Muscle of back (tissue), 13 donors: ENCODE measurements around the gene TXNRD1. TPM values are rescaled to one million over a fixed set of nuclear protein-coding genes. Genes with fewer than 3 reads are reported as not detected.
"Not testable (repeated sequence)": the region's sequence is repeated elsewhere in the genome, so short reads cannot be mapped to it uniquely, and the experiment has no call there.

Experiments used
- DNase-seq, 3 donors: peaks; one replicate each; pipeline versions ENCODE4 v3.0.0 to v3.0.0-alpha.2; 2013
- long read RNA-seq, 9 donors: transcript quantifications; one replicate each; lab custom pipeline, GENCODE V29; 2026
- polyA plus RNA-seq, 10 donors: library from polyadenylated mRNA; unstranded; fragments of 120-200 nt; gene quantifications; one replicate each; pipeline ENCODE4 v1.2.1, GENCODE V29; 2013; ENCODE audit not compliant: insufficient read length in 10 of 10

The TXNRD1 gene
- polyA plus RNA-seq = 10 to 100 TPM; 31.4 to 46.6 (median 39.8) TPM
- long read RNA-seq, donor 1, partial matches to known transcripts = 0 of 3 reads
- long read RNA-seq, donor 1, other reads (novel, unspliced or antisense) = 0 of 3 reads
- long read RNA-seq, donor 2, partial matches to known transcripts = 0 of 4 reads
- long read RNA-seq, donor 2, other reads (novel, unspliced or antisense) = 0 of 4 reads
- long read RNA-seq, donor 3 = 0 reads
- long read RNA-seq, donor 4, partial matches to known transcripts = 0 of 11 reads
- long read RNA-seq, donor 4, other reads (novel, unspliced or antisense) = 6 of 11 reads
- long read RNA-seq, donor 5, partial matches to known transcripts = 0 of 4 reads
- long read RNA-seq, donor 5, other reads (novel, unspliced or antisense) = 0 of 4 reads
- long read RNA-seq, donor 6, partial matches to known transcripts = 0 of 4 reads
- long read RNA-seq, donor 6, other reads (novel, unspliced or antisense) = 0 of 4 reads
- long read RNA-seq, donor 7, partial matches to known transcripts = 0 of 1 reads
- long read RNA-seq, donor 7, other reads (novel, unspliced or antisense) = 0 of 1 reads
- long read RNA-seq, donor 8, partial matches to known transcripts = 0 of 3 reads
- long read RNA-seq, donor 8, other reads (novel, unspliced or antisense) = 0 of 3 reads
- long read RNA-seq, donor 9, partial matches to known transcripts = 0 of 1 reads
- long read RNA-seq, donor 9, other reads (novel, unspliced or antisense) = 0 of 1 reads

- DNase-seq = peak; percentile 69 to 91 (median 82)
These were observed at the start of gene TXNRD1 for GRCh38 chr12:104215638-104216297. Gene TXNRD1, plus strand, starts transcription at chr12:104215779. Its CDS starts 24 bp downstream, at chr12:104215803.

- DNase-seq = no peak
These were observed 49.8 kb upstream of the TXNRD1 start for GRCh38 chr12:104165801-104166200.

GRCh38 chr12:104166465-104166864 lies 49.1 kb upstream of the TXNRD1 start:
- no peak for DNase-seq

DNA sequence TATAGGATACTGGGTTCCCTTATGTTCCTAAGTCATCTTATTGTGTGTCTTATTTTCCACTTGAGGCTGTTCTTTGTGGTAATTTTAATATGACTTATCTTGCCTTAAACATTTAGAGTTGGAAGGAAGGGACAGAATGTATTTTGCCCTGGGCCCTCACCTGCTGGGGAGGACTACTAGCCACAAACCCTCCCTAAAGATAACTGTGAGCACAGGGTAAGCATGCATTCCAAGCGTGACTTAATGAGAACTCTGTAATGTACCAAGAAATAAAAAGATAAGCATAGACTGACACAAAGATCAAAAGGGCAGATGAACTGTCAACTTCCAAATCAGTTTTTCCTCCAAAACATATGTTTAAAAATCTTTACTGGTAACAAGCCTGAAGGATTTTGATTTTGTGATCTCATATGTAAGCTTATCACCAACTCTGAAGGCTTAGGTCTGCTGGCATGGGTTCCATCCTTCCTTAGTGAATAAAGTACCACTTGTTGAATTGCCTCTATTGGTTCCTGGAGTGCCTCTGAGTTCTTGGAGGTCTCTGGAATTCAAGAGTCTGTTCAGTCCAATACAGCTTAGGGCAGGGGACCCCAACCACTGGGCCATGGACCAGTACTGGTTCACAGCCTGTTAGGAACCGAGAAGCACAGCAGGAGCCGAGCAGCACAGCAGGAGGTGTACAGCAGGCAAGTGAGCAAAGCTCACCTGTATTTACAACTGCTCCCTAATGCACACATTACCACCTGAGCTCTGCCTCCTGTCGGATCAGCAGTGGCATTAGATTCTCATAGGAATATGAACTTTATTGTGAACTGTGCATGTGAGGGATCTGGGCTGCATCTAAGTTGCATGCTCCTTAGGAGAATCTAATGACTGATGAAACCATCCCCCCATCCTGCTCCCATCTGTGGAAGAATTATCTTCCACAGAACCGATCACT lies 47.8 kb upstream of the TXNRD1 start:
- no peak for DNase-seq

DNA sequence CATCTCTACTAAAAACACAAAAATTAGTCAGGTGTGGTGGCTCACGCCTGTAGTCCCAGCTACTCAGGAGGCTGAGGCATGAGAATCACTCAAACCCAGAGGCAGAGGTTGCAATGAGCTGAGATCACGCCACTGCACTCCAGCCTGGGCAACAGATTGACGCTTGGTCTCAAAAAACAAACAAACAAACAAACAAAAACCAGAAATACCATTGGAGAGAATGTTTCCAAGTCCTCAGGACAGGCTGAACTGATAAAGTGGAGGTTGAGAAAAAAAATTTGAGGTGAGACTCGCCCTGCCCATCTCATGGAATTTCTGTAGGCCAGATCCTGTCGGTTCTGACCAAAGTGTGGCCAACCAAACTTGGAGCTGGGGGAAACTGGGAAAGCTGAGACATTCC lies 47.0 kb upstream of the TXNRD1 start:
- DNase-seq = no peak

DNA sequence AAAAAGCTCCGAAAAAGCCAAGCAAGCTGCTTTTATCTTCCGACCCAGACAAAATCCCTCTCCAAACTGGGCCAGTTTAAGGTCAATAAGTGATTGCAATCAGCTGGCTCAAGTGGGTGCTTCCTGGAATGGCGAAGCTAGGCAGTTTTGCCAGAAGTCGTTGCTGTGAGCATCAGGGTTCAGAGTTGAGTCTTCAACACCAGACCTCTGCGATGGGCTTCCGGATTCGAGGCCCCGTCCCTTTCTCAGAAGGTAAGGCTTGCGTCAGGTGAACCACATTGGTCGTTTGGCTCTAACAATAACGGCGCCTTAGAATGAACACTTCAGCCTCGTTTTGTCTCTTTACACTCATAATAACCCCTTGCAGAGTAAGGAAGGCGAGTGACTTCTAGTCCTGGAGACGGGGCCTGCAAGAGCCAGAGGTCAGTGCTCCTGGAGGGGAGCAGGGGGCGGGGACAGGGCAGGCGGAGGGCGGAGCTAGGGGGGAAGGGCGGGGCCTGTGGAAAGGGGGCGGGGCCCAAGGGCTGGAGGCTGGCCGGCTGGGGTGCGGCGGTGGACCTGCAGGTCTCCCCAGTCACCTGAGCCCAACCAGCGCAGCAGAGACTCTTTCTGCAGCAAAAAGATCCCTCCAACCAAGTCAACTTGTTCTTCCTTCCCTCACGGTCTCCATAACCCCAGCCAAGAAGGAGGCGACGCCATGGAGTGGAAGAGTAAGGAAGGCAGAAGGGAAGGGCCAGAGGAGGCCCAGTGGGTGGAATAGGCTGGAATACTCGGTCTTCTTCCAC lies 43.6 kb upstream of the TXNRD1 start:
- no peak for DNase-seq

DNA sequence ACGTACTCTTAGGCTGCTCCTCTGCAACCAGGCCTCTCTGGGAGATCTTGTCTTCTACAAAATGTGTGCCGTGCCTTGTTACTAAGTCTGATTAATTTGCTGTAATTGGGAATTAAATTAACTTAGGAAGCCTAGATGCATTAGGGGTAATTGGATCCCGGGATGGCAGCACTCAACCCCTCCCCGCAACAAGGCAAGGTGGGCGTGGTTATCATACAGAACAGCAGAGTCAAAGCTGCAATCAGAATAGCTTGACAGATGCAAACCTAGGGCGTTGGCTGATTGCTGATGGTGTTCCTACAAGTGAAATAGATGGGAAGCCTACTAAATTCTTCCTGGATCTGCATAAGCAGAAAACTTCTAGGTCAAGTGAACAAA lies 43.0 kb upstream of the TXNRD1 start:
- no peak for DNase-seq

- not testable (repeated sequence) for DNase-seq
These were observed 41.8 kb upstream of the TXNRD1 start for GRCh38 chr12:104173804-104174203.

GRCh38 chr12:104175726-104176247 lies 39.8 kb upstream of the TXNRD1 start:
- DNase-seq = no peak

DNA sequence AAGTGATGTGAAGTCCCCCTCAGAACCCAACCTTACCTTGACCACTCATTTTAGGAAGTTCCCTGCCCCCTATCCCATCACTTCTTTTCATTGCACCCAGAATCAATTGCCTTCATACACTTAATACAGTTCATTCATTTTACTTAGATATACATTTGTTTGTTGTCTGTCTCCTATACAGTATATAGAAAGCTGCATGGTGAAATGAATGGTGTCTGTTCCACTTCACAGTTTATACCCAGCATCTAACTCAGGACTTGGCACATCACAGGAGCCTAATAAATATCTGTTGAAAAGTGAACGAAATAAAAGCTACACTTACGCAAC lies 38.3 kb upstream of the TXNRD1 start:
- no peak for DNase-seq

- DNase-seq = peak; percentile 10 to 85 (median 27)
These were observed 37.7 kb upstream of the TXNRD1 start for GRCh38 chr12:104177663-104178501.

DNA sequence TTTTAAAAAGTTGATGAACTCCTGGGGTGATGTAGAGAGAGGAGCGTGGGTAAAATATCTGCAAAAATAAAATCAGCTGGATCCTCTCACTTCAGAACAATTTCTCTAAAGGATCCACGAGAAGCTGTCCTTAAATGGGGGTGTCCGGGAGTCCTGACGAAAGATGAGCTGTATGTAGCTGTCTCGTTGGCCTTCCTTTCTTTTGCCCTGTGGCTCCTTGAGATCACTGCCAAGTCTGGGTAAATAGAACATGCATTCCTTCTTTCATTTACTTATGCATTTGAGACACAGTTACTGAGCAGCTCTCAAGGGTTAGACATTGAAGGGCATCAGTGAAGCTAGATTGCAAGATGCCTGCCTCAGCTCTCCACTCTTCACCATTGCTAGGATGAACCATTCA lies 35.2 kb upstream of the TXNRD1 start:
- no peak for DNase-seq

DNA sequence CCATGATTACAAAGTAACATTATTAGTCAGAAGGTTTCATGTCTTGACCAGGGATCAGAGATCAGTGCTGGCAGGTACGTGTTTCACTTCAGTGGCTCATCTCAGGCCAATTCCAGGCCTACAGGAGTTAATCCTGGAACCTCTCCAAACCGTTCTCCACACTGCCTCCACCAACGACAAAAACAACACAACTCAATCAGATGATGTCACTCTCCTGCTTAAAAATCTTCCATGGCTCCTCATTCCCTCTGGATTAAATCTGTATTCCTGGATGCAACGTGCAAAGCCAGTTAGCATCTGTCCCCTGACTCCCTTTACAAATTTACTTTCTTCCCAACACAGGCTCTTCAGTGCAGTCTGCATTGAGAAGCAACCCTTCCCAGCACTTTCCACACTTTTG lies 34.3 kb upstream of the TXNRD1 start:
- DNase-seq = peak in 2 of 3 donors; percentile 7 to 23

GRCh38 chr12:104182144-104182543 lies 33.4 kb upstream of the TXNRD1 start:
- DNase-seq = peak; percentile 7 to 51 (median 26)

DNA sequence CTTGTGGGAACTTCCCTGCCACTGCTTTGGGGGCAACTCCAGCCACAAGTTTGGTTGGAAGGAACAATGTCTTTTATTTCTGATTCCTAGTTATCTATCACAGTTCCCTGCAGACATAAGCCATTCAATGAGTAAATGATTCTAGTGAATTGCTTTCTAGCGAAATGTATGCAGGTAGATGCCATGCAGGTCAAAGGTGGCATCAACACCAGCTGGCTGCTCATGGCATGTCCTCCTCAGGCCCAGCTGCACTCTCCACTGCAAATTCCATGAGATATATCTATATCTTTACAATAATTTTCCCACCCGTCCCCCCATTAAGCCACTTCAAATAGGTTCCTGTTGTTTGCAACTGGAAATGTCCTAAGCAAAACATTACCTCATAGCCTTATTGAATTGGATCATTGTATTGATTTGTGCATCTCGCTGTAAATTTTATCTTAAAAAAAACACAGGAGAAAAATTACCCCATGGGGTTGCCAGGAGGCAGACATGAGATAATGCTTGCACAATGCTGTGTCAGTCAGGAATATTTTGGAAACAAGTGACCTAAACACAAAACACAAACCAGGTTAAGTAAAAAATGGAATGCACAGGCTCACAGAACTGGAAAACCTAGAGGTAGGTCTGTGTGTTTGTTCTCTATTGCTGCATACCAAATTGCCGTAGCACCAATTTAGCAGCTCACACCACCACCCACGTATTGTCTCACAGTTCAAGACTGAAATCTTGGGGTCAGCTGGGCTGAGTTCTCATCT lies 32.8 kb upstream of the TXNRD1 start:
- DNase-seq = no peak

- no peak for DNase-seq
These were observed 32.1 kb upstream of the TXNRD1 start for GRCh38 chr12:104183443-104183842.

DNA sequence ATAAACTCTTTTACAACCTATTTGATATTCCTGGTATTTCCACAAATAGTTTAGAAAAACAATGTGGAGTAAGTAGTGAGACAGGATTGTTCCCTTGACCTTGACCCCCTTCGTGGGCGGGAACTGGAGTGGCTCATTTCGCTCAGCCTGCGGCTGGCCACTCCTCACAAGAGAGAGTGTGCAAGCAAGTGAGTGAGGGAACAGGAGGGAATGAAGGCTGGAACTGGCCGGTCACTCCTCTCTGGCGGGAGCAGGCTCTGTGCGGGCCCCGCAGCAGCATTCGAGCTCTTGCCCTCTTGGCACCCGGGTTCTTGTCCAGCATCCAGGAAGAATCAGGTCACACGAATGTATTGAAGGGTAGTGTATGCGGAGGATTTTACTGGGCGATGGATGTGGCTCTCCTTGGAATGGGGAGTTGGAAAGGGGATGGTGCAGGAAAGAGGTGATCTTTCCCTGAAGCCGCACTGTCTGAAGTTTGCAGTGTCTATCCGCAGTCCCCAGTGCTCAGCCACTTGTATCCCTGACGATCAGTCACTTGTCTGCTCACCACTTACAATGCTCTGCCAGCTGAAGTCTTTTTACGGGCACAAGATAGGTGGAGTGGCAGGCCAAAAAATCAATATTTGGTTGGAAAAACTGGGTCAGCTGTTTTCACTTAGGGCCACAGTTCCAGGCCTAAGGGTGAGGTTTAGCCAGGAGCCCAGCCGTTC lies 28.0 kb upstream of the TXNRD1 start:
- DNase-seq = no peak

- no peak for DNase-seq
These were observed 27.0 kb upstream of the TXNRD1 start for GRCh38 chr12:104188534-104188933.
